GM19455 (cell line): ENCODE measurements around the gene EIF3C.
A peak's percentile ranks its signal among the peaks of the same experiment; 100 is the strongest.
"Not testable (repeated sequence)": the region's sequence is repeated elsewhere in the genome, so short reads cannot be mapped to it uniquely, and the experiment has no call there.

Experiments used
- ATAC-seq: cut with Tn5 transposase; IDR thresholded peaks from one replicate; pipeline ENCODE4 v1.9.1; 2021; ENCODE audit not compliant: unreplicated experiment

Gene EIF3C

GRCh38 chr16:28711220-28712083 is at the start of gene EIF3C:
Gene EIF3C, plus strand, starts transcription at chr16:28711464. Its CDS starts 223 bp downstream, at chr16:28711687.
- ATAC-seq, result peak; percentile 92

- not testable (repeated sequence) for ATAC-seq
These were observed 45.0 kb upstream of the EIF3C start for GRCh38 chr16:28666264-28666663.

GRCh38 chr16:28667480-28667879 is 43.8 kb upstream of the EIF3C start:
- not testable (repeated sequence) for ATAC-seq

GRCh38 chr16:28668199-28668598 is 43.1 kb upstream of the EIF3C start:
- not testable (repeated sequence) for ATAC-seq

GRCh38 chr16:28688327-28688952 is 22.8 kb upstream of the EIF3C start:
- not testable (repeated sequence) for ATAC-seq

- not testable (repeated sequence) for ATAC-seq
These were observed 21.8 kb upstream of the EIF3C start for GRCh38 chr16:28689425-28689824.

GRCh38 chr16:28691722-28692121 is 19.5 kb upstream of the EIF3C start:
- not testable (repeated sequence) for ATAC-seq

GRCh38 chr16:28693257-28693950 is 17.9 kb upstream of the EIF3C start:
- ATAC-seq, result not testable (repeated sequence)

GRCh38 chr16:28699792-28700191 is 11.5 kb upstream of the EIF3C start:
- ATAC-seq, result not testable (repeated sequence)

- ATAC-seq, result not testable (repeated sequence)
These were observed 10.9 kb upstream of the EIF3C start for GRCh38 chr16:28700349-28700748.

- not testable (repeated sequence) for ATAC-seq
These were observed 9.9 kb upstream of the EIF3C start for GRCh38 chr16:28701384-28701783.

GRCh38 chr16:28704246-28704645 is 7.0 kb upstream of the EIF3C start:
- not testable (repeated sequence) for ATAC-seq

- not testable (repeated sequence) for ATAC-seq
These were observed 11.8 kb downstream of the EIF3C start for GRCh38 chr16:28722852-28723650.

GRCh38 chr16:28731253-28731652 is 20.0 kb downstream of the EIF3C start:
- not testable (repeated sequence) for ATAC-seq

GRCh38 chr16:28732455-28733124 is 21.3 kb downstream of the EIF3C start:
- ATAC-seq, result not testable (repeated sequence)

GRCh38 chr16:28739787-28740186 is 28.5 kb downstream of the EIF3C start:
- not testable (repeated sequence) for ATAC-seq

- not testable (repeated sequence) for ATAC-seq
These were observed 29.4 kb downstream of the EIF3C start for GRCh38 chr16:28740631-28741030.

GRCh38 chr16:28741295-28741694 is 30.0 kb downstream of the EIF3C start:
- not testable (repeated sequence) for ATAC-seq

GRCh38 chr16:28746618-28747350 is 35.5 kb downstream of the EIF3C start:
- not testable (repeated sequence) for ATAC-seq
